Measurements from ENCODE around the gene GEMIN2. TPM values are rescaled to one million over a fixed set of nuclear protein-coding genes. Genes with fewer than 3 reads are reported as not detected.

GEMIN2 gene
- total RNA-seq, 3 donors from 2014 or later, result 16.0 to 36.1 (median 28.1) TPM

DNA sequence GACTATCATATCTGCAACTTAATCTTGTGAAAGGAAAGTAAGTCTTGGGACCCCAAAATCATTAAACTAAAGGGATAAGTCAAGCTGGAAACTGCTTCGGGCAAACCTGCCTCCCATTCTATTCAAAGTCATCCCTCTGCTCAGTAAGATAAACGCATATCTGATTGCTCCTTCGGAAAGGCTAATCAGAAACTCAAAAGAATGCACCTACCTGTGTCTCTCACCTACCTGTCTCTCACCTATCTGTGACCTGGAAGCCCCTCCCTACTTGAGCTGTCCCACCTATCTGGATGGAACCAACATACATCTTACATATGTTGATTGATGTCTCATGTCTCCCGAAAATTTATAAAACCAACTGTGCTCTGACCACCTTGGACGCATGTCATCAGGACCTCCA is 31.0 kb upstream of the GEMIN2 start:
- intact Hi-C loops (cut with DNase I; ENCODE audit: low total_unique reads), result no loop called here
- H3K4me1 ChIP-seq, result no peaks in the 10 kb centered on the region
- TF ChIP-seq POLR2A (IDR thresholded peaks at IDR 0.05) (no peak), CTCF (IDR thresholded peaks at IDR 0.05) (no peak), POLR2AphosphoS5 (IDR thresholded peaks at IDR 0.05) (no peak)
- H3K27ac ChIP-seq, result no peak overlapping the region
- H3K27me3 ChIP-seq, result no peaks in the 10 kb centered on the region
- no peak for DNase-seq (ENCODE audit: low spot score in 2 of 2)
- no peak overlapping the region for H3K4me3 ChIP-seq
- peaks cover 6% of the 10 kb centered on the region for H3K36me3 ChIP-seq
- H3K9me3 ChIP-seq, result no peaks in the 10 kb centered on the region

GRCh38 chr14:39085933-39086332 is 28.2 kb upstream of the GEMIN2 start:
- peaks cover 11% of the 10 kb centered on the region for H3K36me3 ChIP-seq
- TF ChIP-seq POLR2A (IDR thresholded peaks at IDR 0.05) (no peak), POLR2AphosphoS5 (IDR thresholded peaks at IDR 0.05) (no peak), CTCF (IDR thresholded peaks at IDR 0.05) (no peak)
- no peaks in the 10 kb centered on the region for H3K27me3 ChIP-seq
- no peak overlapping the region for H3K27ac ChIP-seq
- H3K4me3 ChIP-seq, result no peak overlapping the region
- intact Hi-C loops (cut with DNase I; ENCODE audit: low total_unique reads), result no loop called here
- DNase-seq (ENCODE audit: low spot score in 2 of 2), result no peak
- H3K9me3 ChIP-seq, result no peaks in the 10 kb centered on the region
- no peaks in the 10 kb centered on the region for H3K4me1 ChIP-seq

- no peaks in the 10 kb centered on the region for H3K4me1 ChIP-seq
- H3K9me3 ChIP-seq, result no peaks in the 10 kb centered on the region
- no peak for TF ChIP-seq POLR2AphosphoS5 (IDR thresholded peaks at IDR 0.05)
- no peak for TF ChIP-seq CTCF (IDR thresholded peaks at IDR 0.05)
- TF ChIP-seq POLR2A (IDR thresholded peaks at IDR 0.05), result no peak
- DNase-seq (ENCODE audit: low spot score in 2 of 2), result no peak
- no peak overlapping the region for H3K27ac ChIP-seq
- H3K36me3 ChIP-seq, result peaks cover 11% of the 10 kb centered on the region
- intact Hi-C loops (cut with DNase I; ENCODE audit: low total_unique reads), result no loop called here
- no peaks in the 10 kb centered on the region for H3K27me3 ChIP-seq
- H3K4me3 ChIP-seq, result no peak overlapping the region
Observed at GRCh38 chr14:39087493-39087892, 26.6 kb upstream of the GEMIN2 start.

DNA sequence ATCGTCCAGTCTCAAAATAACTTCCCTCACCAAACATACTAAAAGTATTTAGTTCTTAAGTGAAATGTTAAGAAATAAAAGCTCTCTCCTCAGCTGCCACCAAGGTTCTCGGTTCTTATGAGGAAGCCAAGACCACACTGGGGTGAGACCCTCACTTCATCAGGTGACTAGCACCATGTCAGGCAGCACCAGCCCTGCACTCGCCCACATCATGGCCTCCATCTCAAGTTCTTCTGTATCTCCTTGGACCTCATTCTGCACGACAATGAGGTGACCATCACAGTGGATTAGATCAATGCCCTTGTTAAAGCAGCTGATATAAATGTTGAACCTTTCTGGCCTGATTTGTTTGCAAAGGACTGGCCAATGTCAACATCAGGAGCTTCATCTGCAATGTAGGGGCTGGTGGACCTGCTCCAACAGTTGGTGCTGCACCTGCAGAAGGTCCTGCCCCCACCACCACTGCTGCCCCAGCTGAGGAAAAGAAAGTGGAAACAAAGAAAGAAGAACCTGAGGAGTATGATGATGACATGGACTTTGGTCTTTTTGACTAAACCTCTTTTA is 23.5 kb upstream of the GEMIN2 start:
- Histone ChIP-seq H3K27ac (no peak overlapping the region), H3K27me3 (no peaks in the 10 kb centered on the region), H3K4me1 (no peaks in the 10 kb centered on the region), H3K4me3 (no peak overlapping the region), H3K9me3 (no peaks in the 10 kb centered on the region), H3K36me3 (peaks cover 4% of the 10 kb centered on the region)
- no peak for TF ChIP-seq CTCF (IDR thresholded peaks at IDR 0.05)
- no peak for TF ChIP-seq POLR2AphosphoS5 (IDR thresholded peaks at IDR 0.05)
- no peak for TF ChIP-seq POLR2A (IDR thresholded peaks at IDR 0.05)
- DNase-seq (ENCODE audit: low spot score in 2 of 2), result no peak
- intact Hi-C loops (cut with DNase I; ENCODE audit: low total_unique reads), result no loop called here

DNA sequence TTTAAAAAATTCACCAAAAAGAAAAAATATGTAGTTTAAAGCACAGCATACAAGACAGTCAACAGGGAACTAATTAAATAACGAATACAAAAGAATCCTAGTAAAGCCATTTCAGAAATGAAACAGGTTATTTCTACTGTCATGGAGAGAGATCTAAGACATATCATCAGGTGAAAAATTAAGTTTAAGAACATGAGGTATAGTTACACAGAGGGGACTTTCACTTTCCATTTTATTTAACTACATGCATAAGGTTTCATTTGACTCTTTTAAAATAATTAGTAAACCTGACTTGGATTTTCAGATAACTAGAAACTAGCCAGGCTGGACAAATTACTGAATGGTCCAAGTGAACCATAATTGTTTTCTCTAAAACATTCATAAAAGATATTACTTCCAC is 22.4 kb upstream of the GEMIN2 start:
- H3K4me1 ChIP-seq, result no peaks in the 10 kb centered on the region
- no peak overlapping the region for H3K4me3 ChIP-seq
- no peaks in the 10 kb centered on the region for H3K9me3 ChIP-seq
- peaks cover 4% of the 10 kb centered on the region for H3K36me3 ChIP-seq
- intact Hi-C loops (cut with DNase I; ENCODE audit: low total_unique reads), result no loop called here
- H3K27me3 ChIP-seq, result no peaks in the 10 kb centered on the region
- TF ChIP-seq POLR2A (IDR thresholded peaks at IDR 0.05) (no peak), CTCF (IDR thresholded peaks at IDR 0.05) (no peak), POLR2AphosphoS5 (IDR thresholded peaks at IDR 0.05) (no peak)
- no peak for DNase-seq (ENCODE audit: low spot score in 2 of 2)
- H3K27ac ChIP-seq, result no peak overlapping the region

Data from breast epithelium (tissue), 4 donors.